IPS-20b (cell line): ENCODE results near the gene NUP93.
"Not testable (repeated sequence)": the region's sequence is repeated elsewhere in the genome, so short reads cannot be mapped to it uniquely, and the experiment has no call there.

Experiments used
- H3K27ac ChIP-seq: one replicate; pipeline ENCODE4 v1.5.1; 2013; ENCODE audit warnings: low read length
- H3K27me3 ChIP-seq: 2 replicates; pipeline ENCODE4 v1.6.1; 2013; ENCODE audit warnings: mild to moderate bottlenecking, low read length, inconsistent platforms; ENCODE audit not compliant: insufficient read depth
- H3K36me3 ChIP-seq: 2 replicates; pipeline ENCODE4 v1.6.1; 2013; ENCODE audit warnings: low read depth, mild to moderate bottlenecking, inconsistent platforms, low read length, moderate library complexity; ENCODE audit not compliant: insufficient read depth
- H3K4me1 ChIP-seq: 2 replicates; pipeline ENCODE4 v1.6.1; 2013; ENCODE audit warnings: mild to moderate bottlenecking, control low read depth, inconsistent platforms, low read length, moderate library complexity; ENCODE audit not compliant: insufficient read depth
- H3K4me3 ChIP-seq: 2 replicates; pipeline ENCODE4 v1.5.1; 2013; ENCODE audit warnings: mild to moderate bottlenecking, low read length, inconsistent platforms
- H3K9ac ChIP-seq: 2 replicates; pipeline ENCODE4 v1.6.1; 2013; ENCODE audit warnings: low read depth, mild to moderate bottlenecking, inconsistent platforms, low read length, moderate library complexity
- H3K9me3 ChIP-seq: 2 replicates; pipeline ENCODE4 v1.6.1; 2013; ENCODE audit warnings: mild to moderate bottlenecking, low read depth, low read length, inconsistent platforms; ENCODE audit not compliant: insufficient read depth

The NUP93 gene

GRCh38 chr16:56800355-56800754 is 70.4 kb downstream of the NUP93 start:
- Histone ChIP-seq H3K9me3 (no peaks in the 10 kb centered on the region), H3K27me3 (no peaks in the 10 kb centered on the region), H3K4me3 (no peak overlapping the region), H3K27ac (no peak overlapping the region), H3K4me1 (no peaks in the 10 kb centered on the region), H3K9ac (no peak overlapping the region), H3K36me3 (peaks cover 23% of the 10 kb centered on the region)

- H3K36me3 ChIP-seq, result peaks cover 37% of the 10 kb centered on the region
- H3K27me3 ChIP-seq, result no peaks in the 10 kb centered on the region
- H3K9ac ChIP-seq, result no peak overlapping the region
- no peak overlapping the region for H3K4me3 ChIP-seq
- no peaks in the 10 kb centered on the region for H3K9me3 ChIP-seq
- H3K4me1 ChIP-seq, result no peaks in the 10 kb centered on the region
- no peak overlapping the region for H3K27ac ChIP-seq
These were observed 71.8 kb downstream of the NUP93 start for GRCh38 chr16:56801762-56802161.

- no peaks in the 10 kb centered on the region for H3K9me3 ChIP-seq
- no peaks in the 10 kb centered on the region for H3K4me1 ChIP-seq
- H3K36me3 ChIP-seq, result peaks cover 42% of the 10 kb centered on the region
- no peak overlapping the region for H3K9ac ChIP-seq
- no peak overlapping the region for H3K4me3 ChIP-seq
- H3K27ac ChIP-seq, result no peak overlapping the region
- H3K27me3 ChIP-seq, result no peaks in the 10 kb centered on the region
These were observed 77.2 kb downstream of the NUP93 start for GRCh38 chr16:56807011-56807675.

- not testable (repeated sequence) for H3K4me3 ChIP-seq, H3K27ac ChIP-seq, H3K9me3 ChIP-seq, H3K27me3 ChIP-seq, H3K9ac ChIP-seq, H3K4me1 ChIP-seq
- H3K36me3 ChIP-seq, result peaks cover 42% of the 10 kb centered on the region
These were observed 77.7 kb downstream of the NUP93 start for GRCh38 chr16:56807676-56808067.

GRCh38 chr16:56810954-56811353 is 81.0 kb downstream of the NUP93 start:
- Histone ChIP-seq H3K4me3 (no peak overlapping the region), H3K27me3 (no peaks in the 10 kb centered on the region), H3K27ac (no peak overlapping the region), H3K9ac (no peak overlapping the region), H3K4me1 (no peaks in the 10 kb centered on the region), H3K9me3 (no peaks in the 10 kb centered on the region), H3K36me3 (peaks cover 31% of the 10 kb centered on the region)

- not testable (repeated sequence) for H3K27me3 ChIP-seq, H3K4me3 ChIP-seq, H3K27ac ChIP-seq, H3K4me1 ChIP-seq, H3K9ac ChIP-seq, H3K9me3 ChIP-seq
- H3K36me3 ChIP-seq, result peaks cover 25% of the 10 kb centered on the region
These were observed 81.7 kb downstream of the NUP93 start for GRCh38 chr16:56811602-56812001.

GRCh38 chr16:56812884-56813283 is 83.0 kb downstream of the NUP93 start:
- H3K36me3 ChIP-seq, result peaks cover 16% of the 10 kb centered on the region
- no peaks in the 10 kb centered on the region for H3K4me1 ChIP-seq
- H3K9ac ChIP-seq, result no peak overlapping the region
- no peaks in the 10 kb centered on the region for H3K9me3 ChIP-seq
- H3K27me3 ChIP-seq, result no peaks in the 10 kb centered on the region
- H3K4me3 ChIP-seq, result no peak overlapping the region
- no peak overlapping the region for H3K27ac ChIP-seq

GRCh38 chr16:56814537-56815432 is 84.9 kb downstream of the NUP93 start:
- Histone ChIP-seq H3K4me3 (no peak overlapping the region), H3K36me3 (peaks cover 21% of the 10 kb centered on the region), H3K27me3 (no peaks in the 10 kb centered on the region), H3K4me1 (no peaks in the 10 kb centered on the region), H3K9ac (no peak overlapping the region), H3K9me3 (no peaks in the 10 kb centered on the region), H3K27ac (no peak overlapping the region)

GRCh38 chr16:56815721-56816120 is 85.8 kb downstream of the NUP93 start:
- H3K36me3 ChIP-seq, result peaks cover 22% of the 10 kb centered on the region
- no peaks in the 10 kb centered on the region for H3K27me3 ChIP-seq
- H3K4me1 ChIP-seq, result no peaks in the 10 kb centered on the region
- no peak overlapping the region for H3K4me3 ChIP-seq
- no peak overlapping the region for H3K9ac ChIP-seq
- H3K27ac ChIP-seq, result no peak overlapping the region
- no peaks in the 10 kb centered on the region for H3K9me3 ChIP-seq

- Histone ChIP-seq H3K4me1 (no peaks in the 10 kb centered on the region), H3K27me3 (no peaks in the 10 kb centered on the region), H3K27ac (no peak overlapping the region), H3K9me3 (no peaks in the 10 kb centered on the region), H3K9ac (no peak overlapping the region), H3K36me3 (peaks cover 30% of the 10 kb centered on the region), H3K4me3 (no peak overlapping the region)
These were observed 87.1 kb downstream of the NUP93 start for GRCh38 chr16:56817056-56817455.

GRCh38 chr16:56817938-56818337 is 88.0 kb downstream of the NUP93 start:
- Histone ChIP-seq H3K9ac (no peak overlapping the region), H3K9me3 (no peaks in the 10 kb centered on the region), H3K4me3 (no peak overlapping the region), H3K36me3 (peaks cover 30% of the 10 kb centered on the region), H3K27ac (no peak overlapping the region), H3K4me1 (no peaks in the 10 kb centered on the region; the same call in 1 of the 2 replicates), H3K27me3 (no peaks in the 10 kb centered on the region)
